COR-L47 (cell line): ENCODE data around the gene CHURC1.

Source experiments
- DNase-seq: peaks from one replicate; lab custom pipeline; 2025; lab: John Stamatoyannopoulos, UW

CHURC1 gene

DNA sequence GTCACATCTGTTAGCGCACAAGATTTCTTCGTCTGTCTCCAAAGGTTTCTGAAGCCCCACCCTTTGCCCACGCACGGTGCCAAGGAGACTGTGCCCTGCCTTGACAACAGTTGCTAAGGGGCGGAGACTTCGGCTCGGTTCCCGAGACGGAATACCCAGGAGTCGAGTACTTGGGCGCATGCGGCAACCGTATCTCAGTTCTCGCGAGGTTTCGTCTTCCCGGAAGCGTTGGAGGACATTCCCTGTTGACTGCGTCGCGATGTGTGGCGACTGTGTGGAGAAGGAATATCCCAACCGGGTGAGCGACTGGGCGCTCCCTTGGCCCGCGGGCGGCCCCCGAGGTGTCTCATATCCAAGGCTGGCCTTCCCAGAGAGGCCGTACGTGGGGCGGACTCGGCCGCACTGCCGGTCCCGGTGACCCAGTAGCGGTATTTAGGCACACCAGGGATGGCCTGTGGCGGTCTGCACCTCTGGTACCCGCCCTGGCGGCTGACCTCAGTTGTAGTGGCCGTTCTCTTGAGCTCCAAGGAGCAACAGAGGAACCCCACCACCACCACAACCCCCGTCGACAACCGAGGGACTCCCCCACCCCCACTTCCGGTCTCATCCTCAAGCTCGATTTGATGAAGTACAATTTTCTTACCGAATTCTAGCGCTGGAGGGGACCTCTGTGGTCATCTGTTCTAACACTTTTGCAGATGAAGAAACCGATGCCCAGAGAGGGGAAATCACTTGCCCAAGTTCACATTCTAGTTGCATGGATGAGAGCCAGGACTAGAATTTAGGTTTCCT is at the start of gene CHURC1:
TSS of gene CHURC1 (plus strand) at position 219 of the 792 bp plus-strand sequence. CDS start at position 260, 41 bp downstream.
- peak; percentile 99 for DNase-seq

DNA sequence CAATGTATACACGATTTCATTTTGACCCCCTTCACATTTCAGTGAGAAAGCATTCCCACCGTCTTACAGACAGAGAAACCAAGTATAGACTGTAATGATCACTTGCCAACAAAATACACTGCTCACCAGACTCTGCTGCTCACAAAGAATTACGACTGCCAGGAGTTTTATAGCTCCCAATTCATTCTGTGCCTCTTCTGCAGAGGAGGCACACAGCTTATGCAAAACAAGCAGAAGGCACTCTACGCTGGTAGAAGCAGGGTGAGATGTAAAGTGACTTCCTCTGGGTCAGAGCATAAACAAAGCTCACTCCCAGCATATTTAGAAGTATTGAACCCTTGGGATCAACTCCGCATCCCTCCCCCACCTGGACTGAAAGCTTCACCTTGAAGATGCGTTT is 49.1 kb upstream of the CHURC1 start:
- no peak for DNase-seq

DNA sequence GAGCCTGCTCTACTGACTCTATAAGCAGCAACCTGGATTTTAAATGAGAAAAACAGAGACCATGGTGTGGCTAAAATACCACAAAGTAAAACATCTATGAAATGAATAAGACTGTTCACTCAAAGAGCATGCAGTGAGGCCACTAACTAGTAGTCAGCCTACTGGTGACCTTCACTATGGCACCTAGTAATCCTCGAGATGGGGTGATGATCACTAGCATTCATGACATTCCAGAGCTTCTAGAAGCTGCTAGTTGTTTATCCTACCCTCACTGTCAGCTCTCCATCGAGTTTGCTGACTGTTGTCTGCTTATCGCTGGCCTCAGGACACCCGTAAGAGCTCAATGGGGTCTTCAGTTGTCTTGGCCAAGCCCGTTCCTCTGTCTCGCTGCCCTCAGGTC is 48.3 kb upstream of the CHURC1 start:
- no peak for DNase-seq

DNA sequence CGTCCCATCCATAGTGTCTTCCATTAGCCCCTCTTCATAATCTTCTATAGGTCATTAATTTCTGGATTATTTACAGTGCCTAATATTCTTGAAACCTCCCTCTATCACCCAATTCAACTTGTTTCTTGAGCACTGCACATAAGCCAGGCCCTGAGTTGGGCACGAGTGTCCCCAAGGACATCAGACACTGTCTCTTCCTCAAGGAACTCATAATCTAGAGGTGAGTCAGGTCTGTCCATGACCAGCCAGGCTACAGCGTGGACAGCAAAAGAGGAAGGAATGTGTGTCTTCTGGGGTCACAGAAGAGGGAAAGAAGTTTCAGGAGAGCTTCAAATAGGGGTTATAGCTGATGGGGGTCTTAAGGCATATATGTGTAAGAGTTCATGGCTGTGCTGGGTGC is 47.1 kb upstream of the CHURC1 start:
- DNase-seq: no peak

DNA sequence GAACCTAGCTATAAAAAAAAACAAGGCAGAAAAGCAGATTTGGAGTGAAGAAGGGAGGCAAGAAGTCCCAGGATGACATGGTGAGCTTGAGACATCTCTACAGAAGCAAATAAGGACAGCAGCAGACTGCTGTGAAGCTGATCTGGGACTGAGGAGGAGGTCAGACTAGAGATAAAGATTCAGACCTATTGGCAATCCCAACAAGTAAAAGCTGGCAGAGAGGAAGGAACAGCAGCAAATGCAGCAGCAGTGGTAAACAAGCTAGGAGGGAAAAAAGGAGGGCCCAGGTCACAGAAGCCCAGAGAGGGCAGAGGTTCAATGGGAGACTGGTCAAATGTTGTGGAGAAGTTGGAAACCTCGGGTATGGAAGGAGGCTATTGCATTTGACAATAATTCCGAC is 45.9 kb upstream of the CHURC1 start:
- no peak for DNase-seq

GRCh38 chr14:64868841-64869240 is 45.4 kb upstream of the CHURC1 start:
- DNase-seq: no peak

- no peak for DNase-seq
These were observed 44.1 kb upstream of the CHURC1 start for GRCh38 chr14:64870160-64870559.

DNA sequence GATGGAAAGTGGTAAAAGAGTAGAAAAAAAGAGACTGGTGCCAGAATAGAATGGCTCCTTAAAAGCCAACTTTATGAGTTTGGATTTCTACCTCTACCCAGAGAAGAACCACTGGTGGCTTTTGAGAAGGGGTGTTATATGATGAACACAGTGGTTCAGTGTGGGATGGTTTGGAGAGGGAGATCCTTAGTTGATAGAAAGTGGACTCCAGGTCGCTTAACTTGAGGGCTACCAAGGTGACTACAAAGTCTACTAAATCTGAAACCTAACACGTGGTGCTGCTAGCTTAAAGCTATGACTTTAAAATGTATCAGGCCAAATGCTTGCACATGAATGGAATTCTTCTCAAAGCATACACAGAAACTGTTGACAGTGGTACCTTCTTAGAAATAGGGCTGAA is 42.9 kb upstream of the CHURC1 start:
- no peak for DNase-seq

- DNase-seq: no peak
These were observed 40.6 kb upstream of the CHURC1 start for GRCh38 chr14:64873506-64874219.

- no peak for DNase-seq
These were observed 38.9 kb upstream of the CHURC1 start for GRCh38 chr14:64875350-64875749.

- no peak for DNase-seq
These were observed 36.4 kb upstream of the CHURC1 start for GRCh38 chr14:64877846-64878245.

- DNase-seq: peak; percentile 48
These were observed 35.2 kb upstream of the CHURC1 start for GRCh38 chr14:64878837-64879634.

- peak; percentile 72 for DNase-seq
These were observed 34.5 kb upstream of the CHURC1 start, which contains the start of gene SPTB for GRCh38 chr14:64879635-64880220. TSS of gene SPTB (minus strand) at chr14:64879907. CDS start at chr14:64823094, 56,813 bp downstream.

DNA sequence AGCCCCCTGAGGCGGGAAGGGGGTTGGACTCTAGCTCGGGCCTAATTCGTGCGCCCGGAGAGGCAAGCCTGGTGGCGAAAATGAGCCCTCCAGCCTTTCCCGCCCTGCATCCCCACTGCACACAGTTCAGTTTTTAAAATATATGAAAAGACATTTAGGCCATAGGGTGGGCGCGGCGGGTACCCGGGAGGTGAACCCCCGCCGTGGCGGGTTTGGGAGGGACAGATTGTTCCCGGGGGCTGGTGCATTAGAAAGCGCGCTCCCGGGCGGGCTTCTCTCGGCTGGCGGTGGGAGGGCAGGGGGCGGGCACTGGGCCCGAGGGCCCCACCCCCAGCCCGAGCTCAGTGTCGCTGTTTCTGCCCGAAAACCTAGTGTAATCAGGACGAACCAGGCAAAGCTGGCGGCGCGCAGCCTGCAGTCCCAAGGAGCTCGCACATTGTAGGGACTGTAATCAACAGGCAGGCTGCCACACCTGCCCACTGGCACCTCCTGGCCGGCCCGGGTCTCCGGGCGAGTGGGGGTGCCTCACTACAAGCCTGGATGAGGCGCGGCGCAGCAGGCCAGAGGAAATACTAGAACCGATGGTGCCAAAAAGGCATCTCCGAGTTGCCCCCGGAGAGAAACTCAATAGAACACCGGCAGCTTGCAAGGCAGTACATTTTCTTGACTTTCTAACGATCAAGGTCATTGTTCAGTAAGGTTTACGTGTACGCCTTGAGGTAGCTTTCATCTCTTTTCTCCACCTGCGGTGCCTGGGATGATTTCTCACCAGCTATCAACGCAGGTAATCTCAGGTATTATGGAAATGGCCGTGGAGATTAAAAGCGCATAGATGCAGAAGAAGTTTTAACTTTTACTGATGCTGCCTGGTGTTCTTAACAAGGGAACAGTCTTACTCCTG is 33.8 kb upstream of the CHURC1 start:
- peak; percentile 67 for DNase-seq

DNA sequence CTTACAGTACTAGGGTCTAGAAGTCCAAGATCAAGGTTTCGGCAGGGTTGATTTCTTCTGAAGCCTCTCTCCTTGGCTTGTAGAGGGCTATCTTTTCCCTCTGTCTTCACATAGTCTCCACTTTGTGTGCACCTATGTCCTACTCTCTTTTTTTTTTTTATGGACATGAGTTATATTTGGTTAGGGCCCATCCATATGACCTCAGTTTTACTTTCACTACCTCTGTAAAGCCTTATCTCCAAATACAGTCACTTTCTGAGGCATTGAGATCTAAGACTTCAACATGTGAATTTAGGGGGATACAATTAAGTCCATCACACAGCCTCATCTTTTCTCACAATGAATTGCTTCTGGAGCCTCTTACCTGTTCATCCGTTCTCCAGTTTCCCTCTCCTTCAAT is 28.7 kb upstream of the CHURC1 start:
- no peak for DNase-seq

DNA sequence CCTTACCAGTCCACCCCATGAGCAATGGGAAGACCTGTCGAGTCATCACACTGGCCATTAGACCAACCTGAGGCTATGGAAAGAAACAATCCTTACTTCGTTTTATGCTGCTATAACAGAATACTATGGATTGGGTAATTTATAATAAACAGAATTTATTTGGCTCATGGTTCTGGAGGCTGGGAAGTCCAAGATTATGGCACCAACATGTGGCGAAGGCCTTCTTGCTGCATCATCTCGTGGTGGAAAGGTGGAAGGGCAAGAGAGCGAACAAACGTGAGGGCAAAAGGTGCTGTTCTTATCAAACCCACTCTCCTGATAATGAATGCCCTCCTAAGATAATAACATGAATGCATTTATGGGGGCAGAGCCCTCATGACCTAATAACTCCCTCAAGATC is 24.9 kb upstream of the CHURC1 start:
- no peak for DNase-seq

- DNase-seq: no peak
These were observed 22.9 kb upstream of the CHURC1 start for GRCh38 chr14:64891173-64891838.

DNA sequence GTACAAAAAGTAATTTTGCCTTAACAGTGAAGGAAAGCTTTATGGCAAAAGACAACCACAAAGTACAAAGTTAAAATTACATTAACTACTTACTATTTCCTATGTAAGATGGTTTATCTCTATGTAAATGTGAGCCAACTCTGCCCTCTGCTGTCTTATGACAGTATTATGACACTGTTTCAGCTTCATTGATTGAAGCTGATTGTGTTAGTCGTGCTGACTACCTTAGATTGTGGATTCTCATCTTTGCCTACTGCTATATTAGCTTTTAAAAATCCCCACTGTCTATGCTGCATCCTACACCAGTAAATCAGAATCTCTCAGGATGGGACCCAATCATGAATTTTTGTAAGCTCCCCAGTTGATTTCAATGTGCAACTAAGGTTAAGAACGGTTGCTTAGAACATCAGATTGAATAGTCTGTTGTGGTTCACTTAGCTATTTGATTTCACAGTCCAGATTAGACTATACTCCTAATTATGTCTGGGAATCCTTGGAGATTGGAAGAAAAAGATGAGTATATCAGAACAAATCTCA is 22.3 kb upstream of the CHURC1 start:
- peak; percentile 58 for DNase-seq

DNA sequence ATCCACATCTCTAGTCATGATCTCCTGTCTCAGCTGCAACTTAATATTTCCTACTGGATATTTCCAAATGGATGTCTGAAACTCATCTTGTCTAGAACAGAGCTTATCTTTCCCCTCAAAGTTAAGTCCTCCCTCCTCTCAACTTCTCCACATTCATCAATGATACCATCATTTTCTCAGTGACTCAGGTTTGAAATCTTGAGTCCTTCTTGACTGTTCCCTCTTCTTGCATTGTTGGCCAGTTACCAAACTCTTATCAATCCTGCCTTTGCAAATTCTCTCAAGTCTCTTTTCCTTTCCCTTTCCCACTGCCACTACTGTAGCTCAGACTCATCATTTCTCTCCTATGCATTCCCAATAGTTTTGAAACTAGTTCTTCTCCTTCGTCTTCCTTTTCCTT is 14.3 kb upstream of the CHURC1 start:
- DNase-seq: no peak

- no peak for DNase-seq
These were observed 8.2 kb upstream of the CHURC1 start for GRCh38 chr14:64906022-64906421.
